Natural killer cell treated with Interleukin-12 subunit alpha and Interleukin-12 subunit beta and Interleukin-15 and Interleukin-18, amount 100 ng/mL, for 72 hours (primary cell): ENCODE data around the gene HLA-DPB1. TPM values are rescaled to one million over a fixed set of nuclear protein-coding genes. Genes with fewer than 3 reads are reported as not detected.

ENCODE experiments used
- ATAC-seq, 2 donors: fragments of 150-1000 bp; cut with Tn5 transposase in 1 of 2; sonication (Bioruptor Pico), chemical (Tn5 transposase) in 1 of 2; 2 replicates each; pipeline ENCODE4 v1.10.0; 2021
- DNase-seq: peaks from one replicate; pipeline ENCODE4 v3.0.0; 2022; ENCODE audit warnings: low spot score
- H3K27ac Mint-ChIP-seq, 2 donors: 1 replicate in 1 of 2; 2 replicates in 1 of 2; pipeline ENCODE4 v1.8.0; 2022; ENCODE audit warnings: mixed read lengths in 2 of 2, mild to moderate bottlenecking in 1 of 2, moderate library complexity in 1 of 2
- H3K27me3 Mint-ChIP-seq, 2 donors: 1 replicate in 1 of 2; 2 replicates in 1 of 2; pipeline ENCODE4 v1.8.0; 2022; ENCODE audit warnings: mixed read lengths in 2 of 2
- H3K36me3 Mint-ChIP-seq: one replicate; pipeline ENCODE4 v1.8.0; 2022; ENCODE audit warnings: mixed read lengths
- H3K4me1 Mint-ChIP-seq, 2 donors: 1 replicate in 1 of 2; 2 replicates in 1 of 2; pipeline ENCODE4 v1.8.0; 2022; ENCODE audit warnings: low read depth in 2 of 2, mixed read lengths in 2 of 2, mild to moderate bottlenecking in 1 of 2
- H3K4me3 Mint-ChIP-seq: one replicate; pipeline ENCODE4 v1.8.0; 2022; ENCODE audit warnings: mixed read lengths
- H3K9me3 Mint-ChIP-seq: 2 replicates; pipeline ENCODE4 v1.8.0; 2022; ENCODE audit warnings: mixed read lengths
- total RNA-seq, 2 donors: library from RNA; stranded (reverse); gene quantifications; one replicate each; pipeline ENCODE4 v1.2.3, GENCODE V29; 2022

Gene HLA-DPB1
- total RNA-seq = 10 to 100 TPM; 14.7 to 93.6 TPM

DNA sequence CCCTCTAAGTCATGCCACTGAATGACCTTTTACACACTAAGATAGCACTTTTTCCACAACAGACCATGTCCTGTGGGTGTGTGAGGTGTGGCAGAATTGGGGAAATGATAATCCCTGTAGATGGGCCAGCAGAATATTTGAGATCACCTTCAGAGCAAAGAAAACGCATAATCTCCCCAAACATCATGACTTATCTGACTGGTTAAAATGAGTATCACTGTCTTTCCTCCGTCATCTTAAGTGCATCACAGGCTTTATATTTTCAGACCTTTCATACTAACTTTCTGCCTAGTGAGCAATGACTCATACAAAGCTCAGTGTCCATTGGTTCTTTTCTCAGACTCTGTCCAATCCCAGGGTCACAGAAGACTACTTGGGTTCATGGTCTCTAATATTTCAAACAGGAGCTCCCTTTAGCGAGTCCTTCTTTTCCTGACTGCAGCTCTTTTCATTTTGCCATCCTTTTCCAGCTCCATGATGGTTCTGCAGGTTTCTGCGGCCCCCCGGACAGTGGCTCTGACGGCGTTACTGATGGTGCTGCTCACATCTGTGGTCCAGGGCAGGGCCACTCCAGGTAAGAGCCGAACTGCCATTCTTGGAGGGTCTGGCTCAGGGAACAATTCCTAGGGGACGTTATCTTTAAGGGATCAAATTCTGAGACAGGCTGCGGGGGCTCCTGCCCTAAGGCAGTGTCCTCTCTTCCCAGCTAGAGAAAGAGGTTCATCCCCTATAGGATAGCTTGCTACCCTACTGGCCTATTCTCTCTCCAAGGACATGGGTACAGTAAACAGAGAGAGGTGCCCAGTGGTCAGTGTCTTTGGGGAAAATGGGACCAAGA is at the start of gene HLA-DPB1:
Gene HLA-DPB1, plus strand, starts transcription at position 423 of the 838 bp plus-strand sequence. Its CDS starts 52 bp downstream, at position 475.
- Mint-ChIP-seq H3K27ac (peak within 1 kb of the TSS; percentile 83 to 87), H3K4me1 (peaks cover 57 to 77% of the 10 kb centered on the region in 2 donors), H3K27me3 (no peaks in the 10 kb centered on the region), H3K36me3 (peaks cover 6% of the 10 kb centered on the region), H3K9me3 (no peaks in the 10 kb centered on the region), H3K4me3 (peak within 1 kb of the TSS; percentile 92)
- peak; percentile 73 for DNase-seq
- peak; percentile 92 to 94 for ATAC-seq

DNA sequence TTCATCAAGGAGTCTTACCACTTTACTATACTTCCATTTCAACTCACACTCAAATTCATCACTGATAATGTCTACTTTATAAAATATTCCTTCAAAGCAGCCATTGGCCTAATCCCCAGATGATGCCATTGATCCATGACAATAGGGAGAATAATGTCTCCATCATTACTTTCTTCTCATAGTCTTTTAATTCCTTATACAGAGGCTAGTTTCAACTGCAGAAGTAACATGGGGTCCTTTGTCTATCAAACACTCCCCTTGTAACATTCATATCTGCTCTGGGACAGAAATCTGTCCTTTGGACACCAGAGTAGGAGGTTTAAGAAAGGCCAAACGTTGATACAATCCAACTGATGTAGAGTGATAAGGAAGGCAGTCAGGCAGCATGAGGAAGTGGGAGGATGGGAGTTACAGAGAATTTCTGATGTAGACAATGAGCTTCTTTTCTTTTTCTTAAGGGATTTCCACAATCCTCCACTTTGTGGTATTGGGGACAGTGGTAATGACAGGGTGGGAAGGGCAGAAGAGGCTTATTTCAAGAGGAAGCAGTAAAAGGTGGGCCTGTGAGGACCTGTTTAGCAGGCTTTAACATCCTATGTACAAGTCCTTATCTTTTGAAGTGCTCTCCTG is 47.5 kb upstream of the HLA-DPB1 start:
- peak overlapping the region in 1 of 2 donors; percentile 91 for H3K27ac Mint-ChIP-seq

DNA sequence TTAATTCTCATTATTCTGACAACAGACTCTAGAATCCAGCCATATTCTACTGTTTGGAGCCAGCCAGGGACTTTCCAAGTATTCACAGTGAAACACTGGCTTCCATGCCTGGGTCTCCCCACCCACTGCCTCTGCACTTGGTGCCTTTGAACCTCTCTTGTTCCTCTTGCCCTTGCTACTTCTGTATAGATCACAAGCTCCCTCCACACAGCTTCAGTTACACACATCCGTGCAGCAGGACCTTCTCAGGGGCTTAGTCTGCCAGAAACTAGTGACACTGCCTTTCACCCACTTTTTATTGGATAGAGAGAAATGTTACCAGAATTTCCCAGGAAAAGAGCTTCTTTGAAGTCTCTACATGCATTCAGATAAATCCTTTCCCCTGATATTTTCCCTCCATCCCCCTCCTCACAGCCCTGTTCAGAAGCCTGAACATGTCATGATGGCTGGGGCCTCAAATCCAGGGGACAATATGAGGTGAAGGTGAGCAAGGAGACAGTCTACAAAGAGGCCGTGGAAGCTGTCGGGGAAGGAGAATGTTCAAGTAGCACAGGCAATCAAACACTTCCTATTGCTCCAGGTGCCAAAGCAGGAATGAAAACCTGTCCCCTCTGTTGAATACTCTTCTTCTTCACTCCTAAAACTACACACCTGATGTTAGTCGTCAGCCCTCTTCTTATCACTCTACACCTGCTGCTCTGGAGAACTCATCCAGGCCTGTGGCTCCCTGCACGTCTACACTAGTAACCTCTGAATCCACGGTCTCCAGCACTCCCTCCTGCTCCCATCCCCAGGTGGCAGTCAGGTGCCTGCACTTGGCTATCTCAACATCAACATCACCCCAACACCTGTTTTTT is 46.2 kb upstream of the HLA-DPB1 start:
- H3K36me3 Mint-ChIP-seq = peaks cover 2% of the 10 kb centered on the region
- H3K4me1 Mint-ChIP-seq = peaks cover 14 to 26% of the 10 kb centered on the region in 2 donors
- no peaks in the 10 kb centered on the region for H3K9me3 Mint-ChIP-seq
- peak overlapping the region; percentile 16 to 91 for H3K27ac Mint-ChIP-seq
- peak overlapping the region; percentile 81 for H3K4me3 Mint-ChIP-seq
- H3K27me3 Mint-ChIP-seq = peaks cover 4 to 27% of the 10 kb centered on the region in 2 donors
- peak; percentile 64 to 92 for ATAC-seq
- DNase-seq = no peak

More for the DNA sequence above, 47.5 kb upstream of the HLA-DPB1 start:
- Mint-ChIP-seq H3K4me1 (peaks cover 14 to 26% of the 10 kb centered on the region in 2 donors), H3K27me3 (peaks cover 0 to 21% of the 10 kb centered on the region in 2 donors), H3K36me3 (no peaks in the 10 kb centered on the region), H3K4me3 (peak overlapping the region; percentile 5), H3K9me3 (no peaks in the 10 kb centered on the region)
- DNase-seq (no peak), ATAC-seq (no peak)

DNA sequence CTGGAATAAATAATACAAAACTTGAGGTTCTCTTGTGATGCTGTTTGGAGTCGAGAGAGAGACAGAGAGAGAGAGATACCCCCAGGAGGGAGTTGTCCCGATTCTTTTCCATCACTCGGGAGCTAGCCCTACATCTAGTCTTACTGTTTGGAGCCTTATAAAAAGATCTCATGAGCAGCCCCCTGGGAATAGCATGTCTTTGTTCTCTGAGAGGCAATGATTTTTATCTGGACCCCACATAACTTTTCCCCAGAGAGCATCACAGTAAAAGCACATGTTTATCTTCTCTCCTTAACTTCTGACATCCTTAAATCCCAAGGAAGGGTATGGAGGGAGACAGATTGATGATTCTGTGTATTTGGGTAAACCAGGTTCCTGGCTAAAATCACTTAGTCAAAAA is 45.5 kb upstream of the HLA-DPB1 start:
- H3K9me3 Mint-ChIP-seq = peaks cover 2% of the 10 kb centered on the region
- peak overlapping the region; percentile 81 for H3K4me3 Mint-ChIP-seq
- peaks cover 11 to 32% of the 10 kb centered on the region in 2 donors for H3K27me3 Mint-ChIP-seq
- no peak for ATAC-seq
- peaks cover 9% of the 10 kb centered on the region for H3K36me3 Mint-ChIP-seq
- peak overlapping the region in 1 of 2 donors; percentile 91 for H3K27ac Mint-ChIP-seq
- no peak for DNase-seq
- H3K4me1 Mint-ChIP-seq = peaks cover 14 to 26% of the 10 kb centered on the region in 2 donors

DNA sequence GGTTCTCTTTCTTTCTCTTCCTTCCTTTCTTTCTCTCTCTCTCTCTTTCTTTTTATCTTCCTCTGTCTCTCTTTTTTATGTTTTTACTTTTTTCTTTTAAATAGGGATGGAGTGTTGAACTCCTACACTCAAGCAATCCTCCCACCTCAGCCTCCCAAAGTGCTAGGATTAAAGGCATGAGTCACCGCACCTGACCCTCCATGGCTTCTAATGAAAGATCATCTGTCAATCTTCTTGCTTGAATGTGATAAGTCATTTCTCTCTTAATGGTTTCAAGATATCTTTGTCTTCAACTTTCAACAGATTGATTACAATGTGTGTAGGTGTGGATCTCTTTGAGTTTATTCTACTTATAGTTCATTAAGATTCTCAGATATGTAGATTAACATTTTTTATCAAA is 41.2 kb upstream of the HLA-DPB1 start:
- no peak for DNase-seq
- H3K4me1 Mint-ChIP-seq = peaks cover 0 to 8% of the 10 kb centered on the region in 2 donors

DNA sequence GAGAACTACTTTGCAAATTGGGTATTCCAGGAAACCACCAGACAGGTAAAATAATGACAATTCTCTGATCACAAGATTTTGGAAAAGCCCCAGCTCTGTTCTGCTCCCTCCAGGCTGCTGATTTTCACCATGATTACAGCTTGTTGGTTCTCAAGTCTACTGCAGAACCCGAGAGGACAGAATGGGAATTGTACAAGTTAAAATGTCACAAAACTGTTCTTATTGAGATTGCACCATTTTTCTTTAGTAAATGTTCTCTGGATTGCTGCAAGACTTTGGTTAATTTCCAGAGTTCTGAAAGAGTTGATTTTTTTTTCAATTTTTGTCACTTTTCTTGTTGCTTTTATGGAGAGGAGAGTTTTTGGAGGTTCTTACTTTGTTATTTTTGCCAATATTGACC is 39.3 kb upstream of the HLA-DPB1 start:
- Mint-ChIP-seq H3K27me3 (peaks cover 16 to 41% of the 10 kb centered on the region in 2 donors), H3K36me3 (peaks cover 13% of the 10 kb centered on the region), H3K4me1 (no peaks in the 10 kb centered on the region), H3K27ac (no peak overlapping the region), H3K9me3 (peaks cover 2% of the 10 kb centered on the region), H3K4me3 (no peak overlapping the region)
- DNase-seq = no peak
- ATAC-seq = no peak

More for the DNA sequence above, 41.2 kb upstream of the HLA-DPB1 start:
- H3K27me3 Mint-ChIP-seq = peaks cover 16 to 41% of the 10 kb centered on the region in 2 donors
- no peak overlapping the region for H3K4me3 Mint-ChIP-seq
- peaks cover 2% of the 10 kb centered on the region for H3K9me3 Mint-ChIP-seq
- no peak overlapping the region for H3K27ac Mint-ChIP-seq
- no peak for ATAC-seq
- peaks cover 13% of the 10 kb centered on the region for H3K36me3 Mint-ChIP-seq

DNA sequence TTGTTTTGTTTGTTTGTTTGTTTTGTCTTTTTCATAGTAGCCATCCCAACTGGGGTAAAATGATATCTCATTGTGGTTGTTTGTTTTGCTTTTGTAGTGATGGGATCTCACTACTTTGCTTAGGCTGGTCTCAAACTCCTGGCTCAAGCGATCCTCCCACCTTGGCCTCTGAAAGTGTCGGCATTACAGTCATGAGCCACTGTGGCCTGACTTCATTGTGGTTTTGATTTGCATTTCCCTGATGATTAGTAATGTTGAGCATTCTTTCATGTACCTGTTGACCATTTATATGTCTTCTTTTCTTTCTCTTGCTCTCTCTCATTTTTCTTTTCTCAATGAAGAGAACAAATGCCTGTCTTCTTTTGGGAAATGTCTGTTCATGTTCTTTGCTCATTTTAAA is 35.6 kb upstream of the HLA-DPB1 start:
- H3K27ac Mint-ChIP-seq = no peak overlapping the region
- ATAC-seq = no peak
- no peak for DNase-seq
- H3K27me3 Mint-ChIP-seq = peaks cover 21 to 39% of the 10 kb centered on the region in 2 donors
- H3K4me3 Mint-ChIP-seq = no peak overlapping the region
- H3K36me3 Mint-ChIP-seq = peaks cover 6% of the 10 kb centered on the region
- H3K4me1 Mint-ChIP-seq = no peaks in the 10 kb centered on the region
- H3K9me3 Mint-ChIP-seq = no peaks in the 10 kb centered on the region

DNA sequence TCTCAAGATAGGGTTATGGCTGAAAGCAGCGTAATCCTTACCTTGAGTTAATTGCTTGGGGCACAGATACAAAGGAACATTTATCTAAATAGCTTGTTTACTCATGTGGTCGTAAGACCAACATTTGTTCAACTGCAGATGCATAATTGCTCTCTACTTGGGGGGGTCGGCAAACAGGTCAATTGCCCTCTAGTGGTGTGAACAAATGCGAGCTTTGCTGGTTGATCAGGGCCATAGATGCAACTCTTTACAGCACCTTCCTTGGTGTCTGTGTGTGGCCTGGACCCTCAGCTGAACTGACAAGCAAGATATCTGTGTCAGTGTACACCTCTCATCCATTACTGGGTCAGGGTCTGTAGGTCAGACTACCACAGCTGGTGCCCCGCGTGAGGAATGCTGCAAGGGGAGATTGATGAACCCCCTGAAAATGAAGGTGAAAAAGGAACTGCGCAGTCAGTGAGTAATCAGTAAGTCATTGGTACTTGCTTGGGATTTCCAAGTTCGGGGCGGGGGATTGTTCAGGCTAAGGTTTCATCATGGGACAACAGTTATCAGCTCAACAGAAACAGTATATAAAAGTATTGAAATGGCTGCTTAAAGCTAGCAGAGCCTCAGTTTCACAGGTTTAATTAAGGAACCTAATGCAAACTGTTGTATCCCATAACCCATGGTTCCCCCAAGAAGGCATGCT is 26.3 kb upstream of the HLA-DPB1 start:
- no peak overlapping the region for H3K27ac Mint-ChIP-seq
- DNase-seq = no peak
- H3K9me3 Mint-ChIP-seq = no peaks in the 10 kb centered on the region
- no peak for ATAC-seq
- peaks cover 29 to 40% of the 10 kb centered on the region in 2 donors for H3K27me3 Mint-ChIP-seq
- H3K4me1 Mint-ChIP-seq = no peaks in the 10 kb centered on the region
- no peaks in the 10 kb centered on the region for H3K36me3 Mint-ChIP-seq
- H3K4me3 Mint-ChIP-seq = no peak overlapping the region

DNA sequence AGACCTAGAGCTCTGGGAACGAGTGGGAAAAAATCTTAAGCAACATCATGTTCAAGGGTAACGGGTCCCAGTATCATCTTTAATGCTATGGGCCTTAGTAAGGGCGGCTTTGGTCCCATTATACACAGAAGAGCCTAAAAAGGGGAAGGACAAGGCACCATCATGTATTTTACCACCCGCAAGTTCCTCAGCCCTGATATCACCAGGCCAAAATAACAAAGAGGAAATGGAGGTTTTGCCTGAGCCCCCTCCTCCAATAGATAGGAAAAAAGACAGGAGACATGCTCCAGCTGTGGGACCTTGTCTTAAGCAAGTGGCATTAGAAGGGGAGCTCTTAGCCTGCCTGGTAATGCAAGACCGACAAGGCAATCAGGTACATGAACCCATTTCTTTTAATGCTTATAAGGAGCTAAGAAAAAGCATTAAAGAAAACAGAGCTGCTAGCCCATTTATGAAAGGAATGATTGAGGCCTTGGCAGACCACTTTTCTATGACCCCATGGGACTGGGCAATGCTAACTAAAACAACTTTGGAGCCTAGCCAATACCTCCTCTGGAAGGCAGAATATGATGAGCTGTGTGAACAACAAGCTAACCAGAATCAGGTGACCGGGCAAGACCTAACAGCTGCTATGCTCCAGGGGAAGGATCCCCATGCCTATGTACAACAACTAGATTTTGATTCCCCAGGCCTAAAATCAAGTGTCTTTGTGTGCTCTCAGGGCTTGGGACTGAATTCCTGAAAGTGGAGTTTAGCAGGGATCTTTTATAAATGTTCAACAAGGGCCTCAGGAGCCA is 25.6 kb upstream of the HLA-DPB1 start:
- H3K9me3 Mint-ChIP-seq = no peaks in the 10 kb centered on the region
- no peak overlapping the region for H3K27ac Mint-ChIP-seq
- H3K4me3 Mint-ChIP-seq = no peak overlapping the region
- no peaks in the 10 kb centered on the region for H3K36me3 Mint-ChIP-seq
- DNase-seq (no peak), ATAC-seq (no peak)
- peaks cover 22 to 38% of the 10 kb centered on the region in 2 donors for H3K27me3 Mint-ChIP-seq
- H3K4me1 Mint-ChIP-seq = no peaks in the 10 kb centered on the region

DNA sequence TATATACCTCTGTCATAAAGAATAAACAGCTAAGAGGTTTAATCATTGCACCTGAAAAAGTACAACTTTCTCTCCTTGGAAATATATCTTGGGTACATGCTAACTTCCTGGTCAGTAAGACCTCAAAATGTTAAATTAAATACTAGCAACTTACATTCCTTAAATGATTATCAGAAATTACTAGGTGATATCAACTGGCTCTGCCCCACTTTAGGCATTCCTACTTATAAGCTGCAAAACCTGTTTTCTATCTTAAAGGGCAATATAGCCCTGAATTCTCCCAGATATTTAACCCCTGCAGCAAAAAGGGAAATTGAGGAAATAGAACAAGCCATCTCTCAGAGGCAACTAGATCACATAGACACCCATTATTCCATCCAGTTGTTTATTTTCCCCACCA is 23.2 kb upstream of the HLA-DPB1 start:
- H3K36me3 Mint-ChIP-seq = no peaks in the 10 kb centered on the region

DNA sequence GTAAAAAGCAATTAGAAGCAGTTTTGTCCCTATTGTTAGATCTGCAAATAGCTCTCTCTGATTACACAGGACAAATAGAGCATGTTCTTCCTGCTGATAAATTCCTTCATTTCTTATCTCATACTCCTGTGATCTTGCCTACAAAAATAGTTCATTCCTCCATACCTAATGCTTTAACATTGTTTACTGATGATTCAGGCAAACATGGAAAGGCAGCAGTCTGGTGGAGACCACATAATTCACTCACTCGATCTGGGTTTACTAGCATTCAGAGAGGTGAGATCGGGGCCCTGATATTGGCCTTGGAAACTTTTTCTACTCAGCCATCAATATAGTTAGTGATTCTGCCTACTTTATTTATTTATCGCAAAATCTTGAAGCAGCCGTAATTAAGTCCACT is 22.6 kb upstream of the HLA-DPB1 start:
- H3K4me1 Mint-ChIP-seq = peaks cover 8 to 17% of the 10 kb centered on the region in 2 donors
- H3K27ac Mint-ChIP-seq = no peak overlapping the region
- DNase-seq (no peak), ATAC-seq (no peak)
- no peaks in the 10 kb centered on the region for H3K36me3 Mint-ChIP-seq
- peaks cover 9 to 20% of the 10 kb centered on the region in 2 donors for H3K27me3 Mint-ChIP-seq
- H3K4me3 Mint-ChIP-seq = no peak overlapping the region
- no peaks in the 10 kb centered on the region for H3K9me3 Mint-ChIP-seq

More for the DNA sequence above, 23.2 kb upstream of the HLA-DPB1 start:
- ATAC-seq (no peak), DNase-seq (no peak)
- no peaks in the 10 kb centered on the region for H3K9me3 Mint-ChIP-seq
- H3K4me3 Mint-ChIP-seq = no peak overlapping the region
- H3K4me1 Mint-ChIP-seq = peaks cover 8 to 14% of the 10 kb centered on the region in 2 donors
- H3K27ac Mint-ChIP-seq = no peak overlapping the region
- H3K27me3 Mint-ChIP-seq = peaks cover 13 to 25% of the 10 kb centered on the region in 2 donors
